LNCAP (cell line): ENCODE measurements around the gene NCS1.

Experiments used
- TF ChIP-seq, protein P1 (sequence below): fragments of 450-650 bp; IDR thresholded peaks from 2 replicates; pipeline ENCODE4 v1.5.1; 2017; ENCODE audit warnings: mild to moderate bottlenecking

The NCS1 gene

DNA sequence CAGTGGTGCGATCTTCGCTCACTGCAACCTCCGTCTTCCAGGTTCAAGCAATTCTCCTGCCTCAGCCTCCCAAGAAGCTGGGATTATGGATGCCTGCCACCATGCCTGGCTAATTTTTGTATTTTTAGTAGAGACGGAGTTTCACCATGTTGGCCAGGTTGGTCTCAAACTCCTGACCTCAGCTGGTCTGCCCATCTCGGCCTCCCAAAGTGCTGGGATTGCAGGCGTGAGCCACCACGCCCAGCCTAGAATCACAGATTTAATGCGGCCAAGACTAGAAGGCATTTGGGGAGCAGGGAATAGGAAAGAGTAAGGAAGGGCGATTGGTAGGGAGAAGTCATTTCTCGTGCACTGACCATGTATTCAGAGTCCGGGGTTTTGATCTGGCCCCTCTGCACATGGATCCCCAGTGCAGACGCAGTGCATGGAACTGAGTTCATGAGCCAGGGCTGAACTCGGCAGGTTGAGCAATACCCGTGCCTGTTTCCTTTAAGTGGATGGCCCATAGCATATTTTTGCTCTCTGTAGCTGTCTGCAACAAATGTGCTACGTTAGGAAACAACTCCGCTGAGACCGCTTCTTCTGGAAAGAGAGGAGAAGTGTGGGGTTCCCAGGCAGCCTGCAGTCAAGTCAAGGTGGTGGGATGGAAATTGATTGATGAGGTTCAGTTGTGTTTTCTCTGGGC lies 90.0 kb downstream of the NCS1 start:
- TF ChIP-seq, protein P1, sequence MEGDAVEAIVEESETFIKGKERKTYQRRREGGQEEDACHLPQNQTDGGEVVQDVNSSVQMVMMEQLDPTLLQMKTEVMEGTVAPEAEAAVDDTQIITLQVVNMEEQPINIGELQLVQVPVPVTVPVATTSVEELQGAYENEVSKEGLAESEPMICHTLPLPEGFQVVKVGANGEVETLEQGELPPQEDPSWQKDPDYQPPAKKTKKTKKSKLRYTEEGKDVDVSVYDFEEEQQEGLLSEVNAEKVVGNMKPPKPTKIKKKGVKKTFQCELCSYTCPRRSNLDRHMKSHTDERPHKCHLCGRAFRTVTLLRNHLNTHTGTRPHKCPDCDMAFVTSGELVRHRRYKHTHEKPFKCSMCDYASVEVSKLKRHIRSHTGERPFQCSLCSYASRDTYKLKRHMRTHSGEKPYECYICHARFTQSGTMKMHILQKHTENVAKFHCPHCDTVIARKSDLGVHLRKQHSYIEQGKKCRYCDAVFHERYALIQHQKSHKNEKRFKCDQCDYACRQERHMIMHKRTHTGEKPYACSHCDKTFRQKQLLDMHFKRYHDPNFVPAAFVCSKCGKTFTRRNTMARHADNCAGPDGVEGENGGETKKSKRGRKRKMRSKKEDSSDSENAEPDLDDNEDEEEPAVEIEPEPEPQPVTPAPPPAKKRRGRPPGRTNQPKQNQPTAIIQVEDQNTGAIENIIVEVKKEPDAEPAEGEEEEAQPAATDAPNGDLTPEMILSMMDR: no peak

DNA sequence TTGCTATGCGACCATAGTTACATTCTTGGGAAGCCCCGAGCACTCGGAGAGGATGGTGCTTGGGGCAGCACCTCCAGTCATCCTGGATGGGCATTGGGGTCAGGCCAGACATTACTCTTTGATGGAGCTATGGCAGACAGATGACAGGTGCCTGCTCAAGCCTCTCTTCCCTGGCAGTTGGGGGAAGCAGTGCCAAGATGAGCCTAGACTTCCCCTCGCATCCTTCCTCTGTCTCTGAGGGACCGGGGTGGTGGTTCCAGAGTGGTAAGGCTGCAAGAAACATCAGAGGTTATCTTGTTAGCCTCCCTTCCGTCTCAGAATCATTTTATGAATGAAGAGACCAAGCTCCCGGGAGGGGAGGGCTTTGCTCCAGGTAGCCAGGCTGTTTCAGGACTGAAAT lies 90.6 kb downstream of the NCS1 start:
- TF ChIP-seq, protein P1: no peak

DNA sequence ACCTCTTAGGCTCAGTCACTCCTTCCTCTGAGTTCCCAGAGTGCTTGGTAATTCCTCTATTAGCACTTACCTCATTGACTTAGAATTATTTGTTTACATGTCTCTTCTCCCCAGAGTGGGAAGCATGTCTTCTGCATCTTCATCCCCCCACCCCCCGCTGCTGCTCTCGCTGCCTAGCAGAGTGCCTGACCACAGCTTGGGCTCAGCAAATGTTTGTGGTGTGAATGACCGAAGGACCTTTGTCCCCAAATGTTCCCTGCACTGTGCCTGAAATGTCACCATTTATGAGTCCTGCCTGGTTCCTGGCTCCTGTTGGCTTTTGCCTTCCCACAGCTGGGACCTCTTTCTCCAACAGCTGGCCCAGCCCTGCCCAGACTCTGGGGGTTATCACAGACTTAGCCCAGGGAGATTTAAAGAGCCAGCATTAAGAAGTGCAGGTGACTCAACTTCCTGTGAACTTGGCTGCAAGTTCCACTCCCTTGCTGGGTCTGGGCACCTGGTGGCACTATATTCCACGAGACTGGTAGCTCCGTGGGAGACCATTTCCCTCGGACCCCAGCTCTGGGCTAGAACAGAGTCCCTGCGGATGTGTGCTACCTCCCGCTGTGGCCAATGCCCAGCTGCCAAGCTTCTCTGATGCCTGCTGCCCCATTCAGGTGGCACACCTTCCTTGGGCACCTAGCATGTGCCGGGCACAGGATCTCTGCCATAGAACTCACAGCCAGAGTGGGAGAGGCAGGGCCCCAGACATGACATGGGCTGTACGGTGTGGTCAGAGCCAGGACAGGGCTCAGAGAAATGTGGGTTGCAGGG lies 91.6 kb downstream of the NCS1 start:
- TF ChIP-seq, protein P1: no peak

DNA sequence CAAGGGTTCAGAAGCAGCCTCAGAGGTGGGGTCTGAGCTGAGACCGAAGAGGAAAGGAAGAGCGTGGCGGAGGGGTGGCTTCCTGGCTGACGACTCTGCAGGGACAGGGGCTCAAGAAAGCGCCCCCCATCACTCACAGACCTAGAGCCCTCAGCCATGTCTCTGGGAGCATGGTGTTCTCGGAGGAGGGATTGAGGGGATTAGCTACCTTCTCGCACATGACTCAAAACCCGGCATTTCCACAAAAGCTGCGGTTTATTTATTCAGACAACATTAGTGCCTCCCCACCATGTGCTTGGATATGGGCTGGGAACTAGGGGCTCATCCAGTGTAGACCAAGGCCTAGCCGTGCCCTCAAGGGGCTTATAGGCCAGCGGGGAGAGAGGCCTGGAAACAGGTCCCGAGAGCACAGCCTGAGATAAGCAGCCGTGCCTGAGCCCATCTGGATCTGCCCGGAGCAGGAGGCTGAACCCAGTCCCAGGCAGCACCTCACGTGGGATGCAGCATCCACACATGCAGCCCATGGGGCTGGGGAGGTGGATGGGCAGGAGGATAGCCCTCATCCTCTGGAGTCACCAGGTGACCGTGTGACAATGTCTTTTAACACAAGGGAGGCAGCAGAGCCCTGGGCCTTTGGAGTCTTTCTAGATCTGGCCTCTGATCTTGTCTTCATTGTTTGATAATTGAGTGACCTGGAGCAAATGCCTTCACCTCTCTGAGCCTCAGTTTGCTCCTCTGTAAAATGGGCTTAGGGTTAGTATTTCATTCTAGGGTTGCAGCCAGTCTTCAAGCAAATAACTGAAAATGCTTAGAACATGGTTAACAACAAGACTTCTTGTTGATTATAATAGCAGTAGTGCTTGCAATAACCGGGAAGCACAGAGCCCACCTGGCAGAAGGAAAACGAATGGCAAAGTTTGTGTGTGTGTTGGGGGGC lies 92.5 kb downstream of the NCS1 start:
- TF ChIP-seq, protein P1: no peak

DNA sequence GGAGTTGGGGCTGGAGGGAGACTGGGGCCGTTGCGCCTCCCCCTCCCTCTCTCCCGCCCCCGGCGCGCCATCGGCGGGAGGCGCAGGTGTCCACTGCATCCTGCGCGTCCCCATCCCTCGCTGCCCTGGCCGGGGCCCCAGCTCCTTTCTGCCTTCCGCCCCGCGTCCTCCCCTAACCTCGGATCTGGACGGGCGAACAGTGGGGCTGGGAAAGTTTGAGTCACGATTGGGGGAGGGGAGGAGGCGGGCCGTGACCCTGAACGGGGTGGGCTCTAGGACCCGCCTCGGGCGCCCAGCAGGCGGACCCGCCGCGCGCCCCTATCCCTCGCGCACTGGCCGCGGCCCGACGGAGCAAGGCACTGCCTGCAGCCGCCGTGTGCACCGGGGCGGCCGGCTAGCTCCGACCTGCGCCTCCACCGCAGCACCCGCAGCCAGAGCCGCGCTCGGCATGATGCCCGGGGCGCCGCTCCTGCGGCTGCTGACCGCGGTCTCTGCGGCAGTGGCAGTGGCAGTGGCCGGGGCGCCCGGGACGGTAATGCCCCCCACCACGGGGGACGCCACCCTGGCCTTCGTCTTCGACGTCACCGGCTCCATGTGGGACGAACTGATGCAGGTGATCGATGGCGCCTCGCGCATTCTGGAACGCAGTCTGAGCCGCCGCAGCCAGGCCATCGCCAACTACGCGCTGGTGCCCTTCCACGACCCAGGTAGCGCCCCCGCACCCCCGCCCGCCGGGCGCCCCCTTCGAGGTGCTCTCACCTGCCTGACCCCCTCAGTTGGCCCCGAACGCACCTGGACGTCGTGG lies 93.4 kb downstream of the NCS1 start, which contains the start of gene HMCN2:
HMCN2 (plus strand) TSS at position 330 of the 805 bp plus-strand sequence; CDS start at position 449, 119 bp downstream.
- TF ChIP-seq, protein P1: no peak

DNA sequence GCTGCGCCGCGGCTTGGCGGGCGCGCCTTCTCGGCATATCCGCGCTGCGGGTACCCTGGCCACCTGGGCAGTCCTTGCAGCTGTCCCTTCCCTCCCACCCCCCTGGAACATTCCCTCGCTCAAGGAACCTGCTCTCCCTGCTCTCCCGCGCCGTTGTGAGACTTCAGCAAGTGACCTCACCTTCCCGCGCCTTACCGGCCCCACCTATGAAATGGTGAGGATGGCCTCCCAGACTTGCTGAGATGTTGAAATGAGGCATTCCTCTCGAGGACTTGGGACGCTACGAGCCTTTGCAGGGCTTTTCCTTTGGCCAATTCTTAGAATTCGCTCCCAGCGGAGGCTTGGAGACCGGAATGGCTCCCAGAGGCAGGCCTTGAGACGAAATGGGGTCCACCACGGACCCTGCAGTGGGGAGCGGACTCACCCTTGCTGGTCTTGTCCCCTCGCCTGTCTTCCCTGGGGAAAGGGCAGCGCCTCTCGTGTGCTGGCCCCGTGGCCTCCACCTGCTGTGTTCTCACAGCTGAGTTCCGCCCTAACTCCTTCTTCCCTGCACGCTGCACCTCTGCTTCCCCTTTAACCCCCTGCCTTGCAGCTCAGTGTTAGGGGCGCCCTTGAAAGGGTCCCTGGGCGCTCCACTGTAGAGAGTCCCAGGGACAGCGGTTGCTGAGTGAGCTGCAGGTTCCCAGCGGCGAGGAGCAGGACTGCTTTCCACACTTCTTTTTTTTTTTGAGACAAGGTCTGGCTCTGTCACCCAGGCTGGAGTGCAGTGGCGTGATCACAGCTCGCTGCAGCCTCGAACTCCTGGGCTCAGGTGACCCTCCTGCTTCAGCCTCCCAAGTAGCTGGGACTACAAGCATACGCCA lies 94.3 kb downstream of the NCS1 start:
- TF ChIP-seq, protein P1: no peak
